Fibroblast of skin of left biceps (primary cell): ENCODE measurements around the gene PLA2G4D.

Experiments used
- DNase-seq, 2 experiments: peaks; one replicate each; pipeline ENCODE4 v3.0.0-alpha.2; 2013; ENCODE audit warnings: low read depth in 2 of 2

PLA2G4D gene

GRCh38 chr15:42128476-42128875 is 34.1 kb upstream of the PLA2G4D start:
- DNase-seq = no peak

- no peak for DNase-seq
Measured at GRCh38 chr15:42123546-42123945, 29.2 kb upstream of the PLA2G4D start.

- DNase-seq = no peak
Measured at GRCh38 chr15:42121682-42122081, 27.3 kb upstream of the PLA2G4D start.

- no peak for DNase-seq
Measured at GRCh38 chr15:42121021-42121420, 26.7 kb upstream of the PLA2G4D start.

GRCh38 chr15:42120285-42120684 is 25.9 kb upstream of the PLA2G4D start:
- no peak for DNase-seq

- no peak for DNase-seq
Measured at GRCh38 chr15:42119446-42119760, 25.0 kb upstream of the PLA2G4D start.

GRCh38 chr15:42118650-42119445 is 24.5 kb upstream of the PLA2G4D start:
- no peak for DNase-seq

- DNase-seq = no peak
Measured at GRCh38 chr15:42111924-42112323, 17.6 kb upstream of the PLA2G4D start.

- no peak for DNase-seq
Measured at GRCh38 chr15:42110367-42110766, 16.0 kb upstream of the PLA2G4D start.

- DNase-seq = no peak
Measured at GRCh38 chr15:42108806-42109205, 14.4 kb upstream of the PLA2G4D start.

- DNase-seq = no peak
Measured at GRCh38 chr15:42108189-42108588, 13.8 kb upstream of the PLA2G4D start.

GRCh38 chr15:42107473-42107872 is 13.1 kb upstream of the PLA2G4D start:
- DNase-seq = no peak

- no peak for DNase-seq
Measured at GRCh38 chr15:42106288-42106687, 11.9 kb upstream of the PLA2G4D start.

GRCh38 chr15:42104095-42104891 is 9.9 kb upstream of the PLA2G4D start:
- peak in 1 of 2 experiments; percentile 10 for DNase-seq

GRCh38 chr15:42102646-42103235 is 8.4 kb upstream of the PLA2G4D start:
- no peak for DNase-seq

GRCh38 chr15:42101861-42102260 is 7.5 kb upstream of the PLA2G4D start:
- peak; percentile 20 to 25 for DNase-seq

- no peak for DNase-seq
Measured at GRCh38 chr15:42100021-42100800, 5.8 kb upstream of the PLA2G4D start.

- DNase-seq = no peak
Measured at GRCh38 chr15:42097018-42097417, 2.7 kb upstream of the PLA2G4D start.

- DNase-seq = no peak
Measured at GRCh38 chr15:42093966-42094365, 396 bp downstream of the PLA2G4D start.

- DNase-seq = no peak
Measured at GRCh38 chr15:42092398-42093318, 1.7 kb downstream of the PLA2G4D start.
